ENCODE data around the gene IZUMO1R.

IZUMO1R gene

DNA sequence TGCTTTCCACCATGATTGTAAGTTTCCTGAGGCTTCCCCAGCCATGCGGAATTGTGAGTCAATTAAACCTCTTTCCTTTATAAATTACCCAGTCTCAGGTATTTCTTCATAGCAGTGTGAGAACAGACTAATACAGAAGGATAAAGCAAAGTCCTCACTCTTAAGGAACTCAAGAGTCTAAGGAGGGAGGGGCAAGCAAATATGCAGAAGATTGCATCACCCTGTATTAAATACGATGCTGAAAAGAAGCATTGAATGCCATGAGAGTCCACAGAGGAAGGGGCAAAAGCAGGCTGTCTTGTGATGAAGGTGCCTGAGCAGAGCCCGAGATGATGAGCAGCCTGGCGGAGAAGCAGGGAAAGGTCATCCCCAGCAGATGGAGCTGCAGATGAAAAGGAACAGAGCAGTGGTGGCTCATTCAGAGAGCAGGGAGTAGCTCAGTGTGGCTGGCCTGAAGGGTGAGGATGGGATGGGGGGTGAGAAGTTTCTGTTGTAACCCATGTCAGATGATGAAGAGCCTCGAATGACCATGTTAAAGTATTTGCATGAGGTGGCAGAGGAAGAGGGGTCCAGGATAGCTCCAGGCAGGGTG is 6.3 kb upstream of the IZUMO1R start:
- Histone ChIP-seq H3K36me3 (ENCODE audit: control insufficient read depth, insufficient read depth, low read length) (no peaks in the 10 kb centered on the region), H3K9me3 (ENCODE audit: control insufficient read depth, low read length) (no peaks in the 10 kb centered on the region), H3K4me1 (ENCODE audit: control insufficient read depth, insufficient read depth, low read length, poor library complexity, severe bottlenecking) (peaks cover 21% of the 10 kb centered on the region), H3K27ac (ENCODE audit: low read depth, low read length, severe bottlenecking) (no peak overlapping the region), H3K4me3 (ENCODE audit: extremely low read depth, insufficient read depth, low read length, poor library complexity, severe bottlenecking) (no peak overlapping the region)
- WGBS, 2 experiments (ENCODE audit: insufficient coverage in 2 of 2), result 83 to 85% methylated on average over 4 to 5 of the region's 5 CpGs

DNA sequence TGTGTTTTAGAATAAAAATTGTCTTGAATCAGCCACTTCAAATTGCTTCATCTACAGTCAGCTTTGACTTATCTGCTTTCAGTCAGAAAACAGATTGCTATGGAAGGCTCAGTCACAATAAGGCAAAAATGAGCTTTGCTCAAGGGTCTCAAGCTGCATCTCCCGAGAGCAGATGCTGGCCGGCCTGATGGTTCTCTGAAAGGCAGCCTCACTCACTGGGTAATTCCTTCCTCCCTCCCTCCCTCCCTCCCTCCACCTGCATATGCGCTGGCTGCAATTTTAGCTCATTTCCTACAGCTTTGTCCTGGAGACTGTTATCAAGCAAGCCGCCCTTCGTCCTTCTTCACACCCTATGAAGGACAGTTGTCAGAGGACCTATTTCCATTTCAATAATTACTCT is 1.6 kb upstream of the IZUMO1R start:
- Histone ChIP-seq H3K36me3 (ENCODE audit: control insufficient read depth, insufficient read depth, low read length) (no peaks in the 10 kb centered on the region), H3K4me3 (ENCODE audit: extremely low read depth, insufficient read depth, low read length, poor library complexity, severe bottlenecking) (no peak overlapping the region), H3K27ac (ENCODE audit: low read depth, low read length, severe bottlenecking) (no peak overlapping the region), H3K4me1 (ENCODE audit: control insufficient read depth, insufficient read depth, low read length, poor library complexity, severe bottlenecking) (peaks cover 16% of the 10 kb centered on the region), H3K9me3 (ENCODE audit: control insufficient read depth, low read length) (no peaks in the 10 kb centered on the region)
- WGBS, 2 experiments (ENCODE audit: insufficient coverage in 2 of 2), result 33% methylated on average over 3 to 4 of the region's 5 CpGs

GRCh38 chr11:94305146-94305545 is 766 bp downstream of the IZUMO1R start:
- WGBS, 2 experiments (ENCODE audit: insufficient coverage in 2 of 2), result 57 to 83% methylated on average over 1 of the region's 1 CpG
- Histone ChIP-seq H3K4me3 (ENCODE audit: extremely low read depth, insufficient read depth, low read length, poor library complexity, severe bottlenecking) (no peak overlapping the region), H3K36me3 (ENCODE audit: control insufficient read depth, insufficient read depth, low read length) (no peaks in the 10 kb centered on the region), H3K4me1 (ENCODE audit: control insufficient read depth, insufficient read depth, low read length, poor library complexity, severe bottlenecking) (peaks cover 16% of the 10 kb centered on the region), H3K27ac (ENCODE audit: low read depth, low read length, severe bottlenecking) (no peak overlapping the region), H3K9me3 (ENCODE audit: control insufficient read depth, low read length) (no peaks in the 10 kb centered on the region)

- H3K27ac ChIP-seq (ENCODE audit: low read depth, low read length, severe bottlenecking), result no peak overlapping the region
- H3K4me1 ChIP-seq (ENCODE audit: control insufficient read depth, insufficient read depth, low read length, poor library complexity, severe bottlenecking), result peaks cover 16% of the 10 kb centered on the region
- no peaks in the 10 kb centered on the region for H3K9me3 ChIP-seq (ENCODE audit: control insufficient read depth, low read length)
- 92 to 93% methylated on average over 11 to 12 of the region's 14 CpGs for WGBS, 2 experiments (ENCODE audit: insufficient coverage in 2 of 2)
- H3K36me3 ChIP-seq (ENCODE audit: control insufficient read depth, insufficient read depth, low read length), result no peaks in the 10 kb centered on the region
- H3K4me3 ChIP-seq (ENCODE audit: extremely low read depth, insufficient read depth, low read length, poor library complexity, severe bottlenecking), result no peak overlapping the region
These were observed 2.9 kb downstream of the IZUMO1R start for GRCh38 chr11:94307101-94307791.

DNA sequence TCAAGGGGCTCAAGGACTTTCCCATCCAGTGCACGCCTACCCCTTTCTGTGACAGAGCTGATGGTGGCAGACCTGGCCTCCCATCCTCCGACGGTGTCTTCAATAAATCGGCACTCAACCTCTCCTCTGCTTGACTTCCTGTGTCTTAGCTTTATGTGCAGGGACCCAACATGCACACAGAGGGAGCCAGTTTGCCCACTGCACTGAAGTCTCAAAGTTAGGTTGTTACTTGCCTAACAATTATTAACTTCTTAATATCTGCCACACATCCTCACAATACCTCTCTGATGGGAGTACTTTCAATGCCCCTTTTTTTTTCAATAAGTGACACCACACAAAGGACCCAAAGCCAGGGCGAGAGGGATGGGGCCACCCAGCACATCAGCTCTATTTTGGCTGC is 3.6 kb downstream of the IZUMO1R start:
- Histone ChIP-seq H3K4me1 (ENCODE audit: control insufficient read depth, insufficient read depth, low read length, poor library complexity, severe bottlenecking) (peaks cover 19% of the 10 kb centered on the region), H3K36me3 (ENCODE audit: control insufficient read depth, insufficient read depth, low read length) (no peaks in the 10 kb centered on the region), H3K9me3 (ENCODE audit: control insufficient read depth, low read length) (no peaks in the 10 kb centered on the region), H3K27ac (ENCODE audit: low read depth, low read length, severe bottlenecking) (no peak overlapping the region), H3K4me3 (ENCODE audit: extremely low read depth, insufficient read depth, low read length, poor library complexity, severe bottlenecking) (no peak overlapping the region)
- WGBS, 2 experiments (ENCODE audit: insufficient coverage in 2 of 2), result 94% methylated on average over 5 of the region's 5 CpGs

DNA sequence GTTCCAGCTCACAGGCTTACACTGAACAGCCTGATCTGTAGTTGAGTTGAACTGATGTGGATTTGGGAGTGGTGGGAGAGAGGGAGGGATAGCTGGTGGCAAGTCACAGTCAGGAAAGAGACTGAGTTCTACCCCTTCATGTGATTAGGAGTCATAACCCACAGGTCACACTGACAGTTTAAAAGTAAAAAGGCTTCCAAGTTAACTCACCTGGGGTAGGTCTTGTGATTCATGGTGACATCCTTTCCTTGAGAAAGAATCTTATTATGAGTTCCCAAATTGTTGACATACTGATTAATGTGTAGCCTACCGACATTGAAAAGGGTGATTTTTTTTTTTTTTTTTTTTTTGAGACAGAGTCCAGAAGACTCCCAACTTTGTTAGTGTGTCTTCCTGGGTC is 5.4 kb downstream of the IZUMO1R start:
- Histone ChIP-seq H3K36me3 (ENCODE audit: control insufficient read depth, insufficient read depth, low read length) (no peaks in the 10 kb centered on the region), H3K4me3 (ENCODE audit: extremely low read depth, insufficient read depth, low read length, poor library complexity, severe bottlenecking) (no peak overlapping the region), H3K9me3 (ENCODE audit: control insufficient read depth, low read length) (no peaks in the 10 kb centered on the region), H3K27ac (ENCODE audit: low read depth, low read length, severe bottlenecking) (no peak overlapping the region), H3K4me1 (ENCODE audit: control insufficient read depth, insufficient read depth, low read length, poor library complexity, severe bottlenecking) (peaks cover 21% of the 10 kb centered on the region)
- no CpG with 5 or more reads among the region's 1 CpG for WGBS, 2 experiments (ENCODE audit: insufficient coverage in 2 of 2)

DNA sequence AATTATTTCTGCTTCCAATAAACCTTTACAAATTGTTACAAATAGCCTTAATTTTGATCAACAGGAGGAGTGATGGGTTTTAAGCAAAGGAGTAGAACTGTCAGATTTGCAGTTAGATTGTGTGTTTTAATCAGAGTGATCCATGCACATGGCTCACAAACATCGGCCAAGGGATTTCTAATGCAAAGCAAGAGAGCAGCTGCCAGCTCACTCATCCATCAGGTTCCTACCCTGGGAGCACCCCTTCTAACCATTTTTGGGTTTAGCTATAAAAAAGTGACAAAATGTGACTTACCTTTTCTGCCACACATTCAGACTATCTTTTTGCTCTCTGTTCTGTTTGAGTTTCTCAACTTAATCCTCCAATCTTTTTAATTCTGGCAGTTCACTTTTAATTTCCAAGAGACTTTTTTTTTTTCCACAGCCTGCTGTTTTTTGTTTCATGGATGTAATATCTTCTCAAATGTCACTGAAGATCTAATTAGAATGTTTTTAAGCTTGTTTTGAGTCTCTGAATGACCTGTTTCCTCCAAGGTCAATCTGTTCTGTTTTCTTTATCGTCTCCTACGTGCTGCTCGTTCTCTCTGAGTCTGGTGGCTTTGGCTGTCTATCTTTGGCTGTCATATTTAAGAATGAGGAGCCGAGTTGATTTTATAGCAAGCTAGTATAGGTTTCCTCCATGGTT is 6.0 kb downstream of the IZUMO1R start:
- Histone ChIP-seq H3K27ac (ENCODE audit: low read depth, low read length, severe bottlenecking) (no peak overlapping the region), H3K9me3 (ENCODE audit: control insufficient read depth, low read length) (no peaks in the 10 kb centered on the region), H3K36me3 (ENCODE audit: control insufficient read depth, insufficient read depth, low read length) (no peaks in the 10 kb centered on the region), H3K4me1 (ENCODE audit: control insufficient read depth, insufficient read depth, low read length, poor library complexity, severe bottlenecking) (peaks cover 15% of the 10 kb centered on the region), H3K4me3 (ENCODE audit: extremely low read depth, insufficient read depth, low read length, poor library complexity, severe bottlenecking) (no peak overlapping the region)
- 88 to 92% methylated on average over 4 of the region's 5 CpGs for WGBS, 2 experiments (ENCODE audit: insufficient coverage in 2 of 2)

- no peak overlapping the region for H3K4me3 ChIP-seq (ENCODE audit: extremely low read depth, insufficient read depth, low read length, poor library complexity, severe bottlenecking)
- H3K27ac ChIP-seq (ENCODE audit: low read depth, low read length, severe bottlenecking), result no peak overlapping the region
- H3K36me3 ChIP-seq (ENCODE audit: control insufficient read depth, insufficient read depth, low read length), result no peaks in the 10 kb centered on the region
- H3K9me3 ChIP-seq (ENCODE audit: control insufficient read depth, low read length), result no peaks in the 10 kb centered on the region
- H3K4me1 ChIP-seq (ENCODE audit: control insufficient read depth, insufficient read depth, low read length, poor library complexity, severe bottlenecking), result peaks cover 17% of the 10 kb centered on the region
- 87 to 91% methylated on average over 2 to 4 of the region's 4 CpGs for WGBS, 2 experiments (ENCODE audit: insufficient coverage in 2 of 2)
These were observed 8.0 kb downstream of the IZUMO1R start for GRCh38 chr11:94312339-94312738.

DNA sequence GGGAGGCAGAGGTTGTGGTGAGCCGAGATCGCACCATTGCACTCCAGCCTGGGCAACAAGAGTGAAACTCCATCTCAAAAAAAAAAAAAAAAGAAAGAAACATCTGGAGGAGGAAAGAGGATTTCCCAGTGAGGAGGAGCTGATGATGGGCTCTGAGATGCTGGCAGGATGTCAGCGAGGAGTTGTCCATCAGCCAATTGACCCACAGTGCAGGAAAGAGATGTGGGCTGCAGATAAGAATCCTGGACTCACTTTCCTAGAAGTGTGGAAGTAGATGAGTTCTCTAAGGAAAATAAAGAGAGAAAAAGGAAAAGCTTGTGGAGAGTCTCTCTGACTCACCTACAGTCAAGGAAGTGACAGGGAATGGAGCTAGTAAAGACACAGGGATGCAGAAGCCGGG is 9.7 kb downstream of the IZUMO1R start:
- Histone ChIP-seq H3K27ac (ENCODE audit: low read depth, low read length, severe bottlenecking) (no peak overlapping the region), H3K36me3 (ENCODE audit: control insufficient read depth, insufficient read depth, low read length) (no peaks in the 10 kb centered on the region), H3K4me3 (ENCODE audit: extremely low read depth, insufficient read depth, low read length, poor library complexity, severe bottlenecking) (no peak overlapping the region), H3K4me1 (ENCODE audit: control insufficient read depth, insufficient read depth, low read length, poor library complexity, severe bottlenecking) (peaks cover 17% of the 10 kb centered on the region), H3K9me3 (ENCODE audit: control insufficient read depth, low read length) (no peaks in the 10 kb centered on the region)
- WGBS, 2 experiments (ENCODE audit: insufficient coverage in 2 of 2), result 100% methylated on average over 1 of the region's 4 CpGs

GRCh38 chr11:94315664-94316063 is 11.3 kb downstream of the IZUMO1R start:
- H3K9me3 ChIP-seq (ENCODE audit: control insufficient read depth, low read length), result no peaks in the 10 kb centered on the region
- peaks cover 17% of the 10 kb centered on the region for H3K4me1 ChIP-seq (ENCODE audit: control insufficient read depth, insufficient read depth, low read length, poor library complexity, severe bottlenecking)
- 53 to 60% methylated on average over 1 to 2 of the region's 3 CpGs for WGBS, 2 experiments (ENCODE audit: insufficient coverage in 2 of 2)
- H3K4me3 ChIP-seq (ENCODE audit: extremely low read depth, insufficient read depth, low read length, poor library complexity, severe bottlenecking), result no peak overlapping the region
- no peaks in the 10 kb centered on the region for H3K36me3 ChIP-seq (ENCODE audit: control insufficient read depth, insufficient read depth, low read length)
- peak overlapping the region; percentile 59 for H3K27ac ChIP-seq (ENCODE audit: low read depth, low read length, severe bottlenecking)

DNA sequence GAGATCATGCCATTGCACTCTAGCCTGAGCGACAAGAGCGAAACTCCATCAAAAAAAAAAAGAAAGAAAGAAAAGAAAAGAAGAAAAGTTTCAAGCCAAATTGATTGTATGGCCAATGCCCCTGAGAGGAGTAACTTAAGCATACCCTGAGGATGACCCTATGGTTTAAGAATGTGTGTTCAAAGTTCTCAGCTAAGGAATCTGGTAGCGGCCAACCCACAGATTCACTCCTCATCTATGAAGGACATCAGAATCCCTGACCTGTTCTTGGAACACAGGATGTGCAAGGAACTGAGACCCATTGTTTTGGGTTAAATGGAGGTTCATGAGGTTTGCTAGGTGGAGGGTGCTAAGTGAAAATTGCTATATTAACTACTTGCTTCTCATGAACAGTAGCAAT is 18.1 kb downstream of the IZUMO1R start:
- 60 to 80% methylated on average over 1 of the region's 3 CpGs for WGBS, 2 experiments (ENCODE audit: insufficient coverage in 2 of 2)
- no peaks in the 10 kb centered on the region for H3K4me1 ChIP-seq (ENCODE audit: control insufficient read depth, insufficient read depth, low read length, poor library complexity, severe bottlenecking)

More for the DNA sequence above, 18.1 kb downstream of the IZUMO1R start:
- Histone ChIP-seq H3K9me3 (ENCODE audit: control insufficient read depth, low read length) (no peaks in the 10 kb centered on the region), H3K36me3 (ENCODE audit: control insufficient read depth, insufficient read depth, low read length) (no peaks in the 10 kb centered on the region), H3K4me3 (ENCODE audit: extremely low read depth, insufficient read depth, low read length, poor library complexity, severe bottlenecking) (no peak overlapping the region), H3K27ac (ENCODE audit: low read depth, low read length, severe bottlenecking) (no peak overlapping the region)

Measured in mesodermal cell (in vitro differentiated cells).